T-helper 17 cell (primary cell): ENCODE measurements around the gene ANKRD60. TPM values are rescaled to one million over a fixed set of nuclear protein-coding genes. Genes with fewer than 3 reads are reported as not detected.

Experiments used
- ATAC-seq: fragments of 150-1000 bp; cut with Tn5 transposase; 2 replicates; pipeline ENCODE4 v1.10.0; 2021; ENCODE audit warnings: mild to moderate bottlenecking, moderate library complexity
- DNase-seq, 3 donors: peaks; one replicate each; pipeline versions ENCODE4 v3.0.0 to v3.0.0-alpha.2; 2020 to 2021
- H3K9me3 ChIP-seq: one replicate; pipeline ENCODE4 v1.7.0; 2013; ENCODE audit warnings: low read length, mild to moderate bottlenecking; ENCODE audit not compliant: control insufficient read depth, poor library complexity, severe bottlenecking
- H3K27ac Mint-ChIP-seq: one replicate; pipeline ENCODE4 v1.8.0; 2022; ENCODE audit warnings: mild to moderate bottlenecking, moderate library complexity, mixed read lengths
- H3K27me3 Mint-ChIP-seq: one replicate; pipeline ENCODE4 v1.8.0; 2022; ENCODE audit warnings: mixed read lengths
- H3K36me3 Mint-ChIP-seq: one replicate; pipeline ENCODE4 v1.8.0; 2022; ENCODE audit warnings: low read depth, mixed read lengths
- H3K4me1 Mint-ChIP-seq: one replicate; pipeline ENCODE4 v1.8.0; 2022; ENCODE audit warnings: mild to moderate bottlenecking, mixed read lengths
- H3K4me3 Mint-ChIP-seq: one replicate; pipeline ENCODE4 v1.8.0; 2022; ENCODE audit warnings: mild to moderate bottlenecking, moderate library complexity, mixed read lengths
- total RNA-seq, 4 donors: library from RNA in 2 of 4; stranded (reverse) in 2 of 4; gene quantifications; one replicate each; pipeline ENCODE4 v1.2.3 and lab custom pipeline; 2022 to 2026

Gene ANKRD60
- total RNA-seq (not detected), total RNA-seq (lab: John Stamatoyannopoulos, UW) (0 to 0.12 reads per million in 2 donors)

DNA sequence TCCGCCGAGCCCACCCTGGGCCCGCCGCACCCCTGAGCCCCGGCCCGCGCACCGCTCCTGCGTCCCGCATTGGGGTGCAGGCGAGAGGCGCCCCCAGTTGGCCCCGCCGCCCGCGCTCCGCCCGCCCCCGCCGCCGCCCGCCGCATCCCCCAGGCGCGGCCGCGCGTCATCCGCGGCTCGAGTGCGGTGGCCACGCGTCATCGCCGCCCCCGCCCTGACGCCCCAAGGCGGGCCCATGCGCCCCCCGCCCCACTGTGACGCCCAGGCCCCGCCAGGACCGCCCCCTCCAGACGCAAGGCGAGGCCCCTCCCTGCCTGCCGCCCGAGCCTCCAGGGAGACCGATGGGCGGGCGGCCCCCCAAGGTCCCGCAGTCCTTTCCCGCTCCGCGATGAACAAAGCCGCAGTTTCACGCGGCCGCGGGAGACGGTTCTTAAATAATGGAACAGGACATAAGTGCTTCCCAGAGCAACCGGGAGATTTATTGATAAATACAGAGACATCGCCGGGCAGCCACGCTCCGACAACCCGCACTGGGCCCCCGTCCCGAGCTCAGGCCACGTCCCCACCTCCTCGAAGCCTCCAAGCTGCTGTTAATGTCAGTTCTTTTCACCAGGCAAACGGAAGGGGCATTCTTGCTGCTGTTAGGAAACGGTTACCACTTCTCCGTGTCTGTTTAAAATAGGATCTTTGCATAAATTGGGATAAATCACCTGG, at the start of gene ANKRD60:
TSS of gene ANKRD60 (minus strand) at position 170 of the 714 bp plus-strand sequence. CDS start at position 170, 0 bp downstream.
- H3K27me3 Mint-ChIP-seq = peaks cover 66% of the 10 kb centered on the region
- H3K4me1 Mint-ChIP-seq = peaks cover 9% of the 10 kb centered on the region
- peaks cover 16% of the 10 kb centered on the region for H3K36me3 Mint-ChIP-seq
- peak; percentile 90 for ATAC-seq
- DNase-seq = peak; percentile 38 to 58 (median 48)
- H3K9me3 ChIP-seq = no peaks in the 10 kb centered on the region
- H3K27ac Mint-ChIP-seq = peak within 1 kb of the TSS; percentile 8
- H3K4me3 Mint-ChIP-seq = peak within 1 kb of the TSS; percentile 49

- Mint-ChIP-seq H3K36me3 (no peaks in the 10 kb centered on the region), H3K27me3 (no peaks in the 10 kb centered on the region), H3K27ac (no peak overlapping the region), H3K4me3 (no peak overlapping the region), H3K4me1 (peaks cover 15% of the 10 kb centered on the region)
- H3K9me3 ChIP-seq = no peaks in the 10 kb centered on the region
- ATAC-seq (no peak), DNase-seq (no peak)
These were observed 49.4 kb upstream of the ANKRD60 start for GRCh38 chr20:58277578-58278472.

DNA sequence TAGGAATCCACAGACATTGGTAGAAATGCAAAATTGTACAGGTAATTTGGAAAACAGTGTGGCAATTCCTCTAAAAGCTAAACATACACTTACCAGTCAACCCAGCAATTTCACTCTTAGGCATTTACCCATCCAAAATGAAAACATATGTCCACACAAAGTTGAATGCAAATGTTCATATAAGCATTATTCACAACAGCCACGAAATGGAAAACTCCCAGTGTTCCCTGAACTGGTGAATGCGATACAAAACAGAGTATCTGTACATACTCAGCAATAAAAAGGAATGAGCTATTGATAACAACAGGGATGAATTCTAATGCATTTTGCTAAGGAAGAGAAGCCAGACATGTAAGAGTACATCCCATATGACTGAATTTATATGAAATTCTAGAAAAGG, 48.7 kb upstream of the ANKRD60 start:
- Mint-ChIP-seq H3K36me3 (no peaks in the 10 kb centered on the region), H3K4me1 (peaks cover 13% of the 10 kb centered on the region), H3K27ac (no peak overlapping the region), H3K4me3 (no peak overlapping the region), H3K27me3 (no peaks in the 10 kb centered on the region)
- H3K9me3 ChIP-seq = no peaks in the 10 kb centered on the region
- DNase-seq = no peak
- no peak for ATAC-seq

GRCh38 chr20:58274384-58274783, 45.9 kb upstream of the ANKRD60 start:
- Mint-ChIP-seq H3K4me1 (peaks cover 7% of the 10 kb centered on the region), H3K4me3 (no peak overlapping the region), H3K27ac (no peak overlapping the region), H3K27me3 (no peaks in the 10 kb centered on the region), H3K36me3 (peaks cover 2% of the 10 kb centered on the region)
- DNase-seq (no peak), ATAC-seq (no peak)
- H3K9me3 ChIP-seq = no peaks in the 10 kb centered on the region

DNA sequence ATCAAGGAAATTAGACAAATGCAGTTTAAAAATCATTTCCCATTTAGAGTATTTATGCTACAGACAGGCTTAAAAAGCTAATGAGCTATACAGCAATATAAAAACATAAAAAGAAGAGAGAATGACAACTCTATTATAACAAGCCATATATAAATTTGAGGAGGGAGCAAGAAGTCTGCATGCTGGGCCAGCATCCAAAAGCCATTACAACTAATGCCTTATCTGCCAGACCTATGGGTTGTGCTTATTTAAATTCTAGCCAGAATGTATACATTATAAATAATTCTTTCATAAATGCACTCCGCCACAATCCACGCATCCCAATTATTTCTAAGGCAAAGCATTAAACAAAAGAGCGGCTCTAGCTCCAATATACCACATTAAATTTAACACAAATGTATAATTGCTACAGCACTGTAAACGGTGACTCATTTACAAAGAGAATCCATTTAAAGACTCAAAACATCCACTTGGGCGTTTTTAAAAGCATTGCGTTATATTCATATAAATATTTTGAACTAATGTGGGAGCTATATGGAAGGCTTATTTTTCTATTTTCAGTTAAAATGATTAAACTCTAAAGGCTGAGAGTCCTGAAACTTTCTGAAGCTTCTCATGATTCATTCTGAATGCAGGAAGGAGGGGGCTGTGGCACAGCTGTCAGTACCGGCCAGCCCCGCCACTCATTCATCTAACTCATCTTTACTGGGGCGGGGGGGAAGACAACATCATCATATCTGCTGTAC, 43.3 kb upstream of the ANKRD60 start:
- H3K27me3 Mint-ChIP-seq = no peaks in the 10 kb centered on the region
- H3K27ac Mint-ChIP-seq = peak overlapping the region; percentile 37
- no peak overlapping the region for H3K4me3 Mint-ChIP-seq

GRCh38 chr20:58268936-58269619, 40.6 kb upstream of the ANKRD60 start:
- H3K4me1 Mint-ChIP-seq = peaks cover 17% of the 10 kb centered on the region
- ATAC-seq = no peak
- H3K27me3 Mint-ChIP-seq = no peaks in the 10 kb centered on the region
- H3K36me3 Mint-ChIP-seq = peaks cover 8% of the 10 kb centered on the region
- no peak for DNase-seq
- H3K9me3 ChIP-seq = no peaks in the 10 kb centered on the region
- H3K4me3 Mint-ChIP-seq = peak overlapping the region; percentile 45
- peak overlapping the region; percentile 90 for H3K27ac Mint-ChIP-seq

More for the DNA sequence above, 43.3 kb upstream of the ANKRD60 start:
- peaks cover 23% of the 10 kb centered on the region for H3K4me1 Mint-ChIP-seq
- H3K36me3 Mint-ChIP-seq = peaks cover 8% of the 10 kb centered on the region
- H3K9me3 ChIP-seq = no peaks in the 10 kb centered on the region
- DNase-seq (no peak), ATAC-seq (no peak)

GRCh38 chr20:58268421-58268821, 40.0 kb upstream of the ANKRD60 start:
- ATAC-seq (no peak), DNase-seq (no peak)
- Mint-ChIP-seq H3K36me3 (peaks cover 8% of the 10 kb centered on the region), H3K4me1 (peaks cover 17% of the 10 kb centered on the region), H3K27me3 (no peaks in the 10 kb centered on the region), H3K27ac (peak overlapping the region; percentile 90), H3K4me3 (peak overlapping the region; percentile 45)
- H3K9me3 ChIP-seq = no peaks in the 10 kb centered on the region

DNA sequence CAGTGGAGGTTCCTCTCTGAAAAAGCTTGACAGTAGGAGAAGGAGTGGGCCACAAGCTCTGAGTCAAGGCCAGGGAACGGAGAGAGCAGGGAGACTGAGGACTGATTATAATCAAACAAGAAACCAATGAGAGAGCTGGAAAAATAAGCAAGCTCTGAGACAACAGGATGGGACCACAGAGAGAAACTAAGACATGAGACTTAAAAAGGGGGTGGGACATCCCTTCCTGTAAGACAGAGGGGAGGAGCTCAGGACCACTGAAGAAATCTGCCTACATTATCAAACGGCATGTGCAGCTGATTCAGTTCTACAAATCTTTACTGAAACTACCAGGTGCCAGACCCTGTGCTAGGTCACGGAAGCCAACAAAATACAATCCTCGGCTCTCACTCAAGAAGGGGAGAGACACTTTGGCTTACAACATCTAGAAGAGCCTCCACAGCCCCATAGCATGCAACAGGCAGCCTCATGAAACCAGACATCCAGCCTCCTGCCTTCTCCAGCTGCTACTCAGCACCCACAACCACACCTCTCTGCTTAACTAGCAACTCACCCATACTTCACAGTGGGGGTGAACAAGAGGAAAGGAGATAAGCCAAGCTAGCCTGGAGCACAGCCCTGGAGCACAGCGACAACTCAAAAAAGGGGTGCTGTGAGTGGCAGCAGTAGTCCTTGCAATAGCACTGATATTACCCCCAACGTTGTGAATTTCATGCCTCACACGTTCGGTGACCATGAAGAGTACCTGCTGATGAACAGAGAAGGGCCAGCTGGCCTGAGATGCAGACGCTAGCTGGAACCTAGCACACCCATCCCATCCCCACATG, 39.1 kb upstream of the ANKRD60 start:
- no peaks in the 10 kb centered on the region for H3K9me3 ChIP-seq
- Mint-ChIP-seq H3K27me3 (no peaks in the 10 kb centered on the region), H3K36me3 (peaks cover 8% of the 10 kb centered on the region), H3K27ac (peak overlapping the region; percentile 90), H3K4me1 (peaks cover 17% of the 10 kb centered on the region), H3K4me3 (no peak overlapping the region)
- DNase-seq = no peak
- ATAC-seq = no peak

GRCh38 chr20:58264271-58264670, 35.8 kb upstream of the ANKRD60 start:
- Mint-ChIP-seq H3K27ac (no peak overlapping the region), H3K27me3 (no peaks in the 10 kb centered on the region), H3K36me3 (peaks cover 5% of the 10 kb centered on the region), H3K4me3 (no peak overlapping the region), H3K4me1 (peaks cover 15% of the 10 kb centered on the region)
- H3K9me3 ChIP-seq = no peaks in the 10 kb centered on the region
- DNase-seq (no peak), ATAC-seq (no peak)

- H3K9me3 ChIP-seq = no peaks in the 10 kb centered on the region
- Mint-ChIP-seq H3K27ac (no peak overlapping the region), H3K4me1 (peaks cover 7% of the 10 kb centered on the region), H3K27me3 (no peaks in the 10 kb centered on the region), H3K36me3 (peaks cover 4% of the 10 kb centered on the region), H3K4me3 (no peak overlapping the region)
- ATAC-seq (no peak), DNase-seq (no peak)
These were observed 33.2 kb upstream of the ANKRD60 start for GRCh38 chr20:58261660-58262059.

DNA sequence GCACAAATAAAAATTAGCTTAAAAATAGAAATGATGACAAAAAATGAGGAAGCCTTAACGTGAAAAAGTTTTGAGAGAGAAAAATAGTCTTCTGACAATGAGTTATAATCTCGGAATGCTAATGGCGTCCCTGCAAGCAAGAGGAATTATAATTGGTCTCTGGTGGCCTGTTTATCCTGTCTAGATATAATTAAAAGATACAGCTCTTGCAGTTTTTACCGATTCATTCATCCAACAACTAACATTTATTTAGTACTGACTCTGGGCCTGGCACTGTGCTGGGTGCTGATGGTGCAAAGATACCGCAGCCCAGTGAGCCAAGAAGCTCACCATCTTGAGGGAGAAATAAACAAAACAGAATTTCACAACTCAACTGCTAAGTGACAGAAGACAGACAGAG, 31.6 kb upstream of the ANKRD60 start:
- Mint-ChIP-seq H3K4me1 (peaks cover 9% of the 10 kb centered on the region), H3K4me3 (no peak overlapping the region), H3K36me3 (peaks cover 4% of the 10 kb centered on the region), H3K27ac (no peak overlapping the region), H3K27me3 (no peaks in the 10 kb centered on the region)
- DNase-seq = no peak
- no peaks in the 10 kb centered on the region for H3K9me3 ChIP-seq
- no peak for ATAC-seq

DNA sequence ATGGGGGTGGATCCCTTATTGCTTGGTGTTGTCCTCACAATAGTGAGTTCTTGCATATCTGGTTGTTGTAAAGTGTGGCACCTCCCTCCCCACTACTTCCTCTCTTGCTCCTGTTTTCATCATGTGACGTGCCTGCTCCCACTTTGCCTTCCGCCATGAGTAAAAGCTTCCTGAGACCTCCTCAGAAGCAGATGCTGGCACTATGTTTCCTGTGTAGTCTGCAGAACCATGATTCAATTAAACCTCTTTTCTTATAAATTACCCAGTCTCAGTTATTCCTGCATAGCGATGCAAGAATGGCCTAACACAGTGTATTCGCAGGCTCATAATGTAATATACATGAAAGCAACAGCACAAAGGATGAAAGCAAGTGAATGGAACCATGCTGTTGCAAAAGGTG, 28.4 kb upstream of the ANKRD60 start:
- Mint-ChIP-seq H3K36me3 (peaks cover 4% of the 10 kb centered on the region), H3K27me3 (no peaks in the 10 kb centered on the region), H3K27ac (peak overlapping the region; percentile 68), H3K4me3 (no peak overlapping the region), H3K4me1 (peaks cover 10% of the 10 kb centered on the region)
- H3K9me3 ChIP-seq = no peaks in the 10 kb centered on the region
- no peak for ATAC-seq
- no peak for DNase-seq
